Small intestine (tissue), 7 donors: ENCODE results near the gene TGFBR3L. TPM values are rescaled to one million over a fixed set of nuclear protein-coding genes. Genes with fewer than 3 reads are reported as not detected.

Source experiments
- DNase-seq, 2 donors: peaks; one replicate each; pipeline versions ENCODE4 v3.0.0 to v3.0.0-alpha.2; 2013
- FAIRE-seq: peaks from 2 replicates; lab custom pipeline; 2012; peaks lifted over from hg19 to GRCh38; lab: Jason Lieb, UNC
- H3K27ac ChIP-seq, 3 donors: one replicate each; pipeline ENCODE4 v1.5.1; 2013; ENCODE audit warnings: low read length in 2 of 3, mild to moderate bottlenecking in 2 of 3, control low read depth in 1 of 3, inconsistent platforms in 1 of 3, low read depth in 1 of 3, moderate library complexity in 1 of 3
- H3K27me3 ChIP-seq, 3 donors: one replicate each; pipeline ENCODE4 v1.6.1; 2013; ENCODE audit warnings: low read length in 3 of 3, inconsistent platforms in 1 of 3; ENCODE audit not compliant: control insufficient read depth in 3 of 3, insufficient read depth in 3 of 3
- H3K36me3 ChIP-seq, 3 donors: one replicate each; pipeline ENCODE4 v1.6.1; 2013; ENCODE audit warnings: low read length in 3 of 3, inconsistent platforms in 1 of 3, low read depth in 1 of 3, mild to moderate bottlenecking in 1 of 3, moderate library complexity in 1 of 3; ENCODE audit not compliant: control insufficient read depth in 3 of 3, insufficient read depth in 2 of 3
- H3K4me1 ChIP-seq, 3 donors: one replicate each; pipeline ENCODE4 v1.6.1; 2013; ENCODE audit warnings: low read length in 2 of 3, inconsistent platforms in 1 of 3, low read depth in 1 of 3, mild to moderate bottlenecking in 1 of 3, moderate library complexity in 1 of 3; ENCODE audit not compliant: control insufficient read depth in 3 of 3, insufficient read depth in 2 of 3
- H3K4me3 ChIP-seq, 3 donors: one replicate each; pipeline ENCODE4 v1.5.1; 2013; ENCODE audit warnings: low read length in 3 of 3, control low read depth in 1 of 3, inconsistent platforms in 1 of 3, low read depth in 1 of 3, mild to moderate bottlenecking in 1 of 3, moderate library complexity in 1 of 3
- H3K9me3 ChIP-seq, 2 donors: one replicate each; pipeline ENCODE4 v1.6.1; 2013; ENCODE audit warnings: low read depth in 1 of 2, low read length in 1 of 2; ENCODE audit not compliant: control insufficient read depth in 2 of 2, insufficient read depth in 1 of 2
- WGBS, 3 donors: extraction: QIAGEN DNeasy Blood & Tissue Kit; methylation state at CpG; one replicate each; pipeline ENCODE4 v1.1.7; 2013; 5-methylcytosine and 5-hydroxymethylcytosine counted together
- polyA plus RNA-seq, 4 donors: library from polyadenylated mRNA; stranded (reverse) in 3 of 4; unstranded in 1 of 4; fragments of 200-250 nt in 3 of 4; fragments of 120-200 nt in 1 of 4; gene quantifications; one replicate each; pipeline versions ENCODE4 v1.2.1 to v1.2.3, GENCODE V29; 2013
- donor health status: healthy with polysubstance abuse.
- donor health status: control.
- donor health status: control.
- donor health status: Bipolar disorder and iron deficiency.
- donor health status: healthy.

Gene TGFBR3L
- polyA plus RNA-seq, 4 donors, result 0.21 to 1.4 TPM; not detected in 2

GRCh38 chr19:7924241-7924640, 9.6 kb downstream of the TGFBR3L start:
- Histone ChIP-seq H3K36me3 (peaks cover 4 to 52% (median 8%) of the 10 kb centered on the region in 3 donors), H3K4me1 (peaks cover 0 to 30% (median 5%) of the 10 kb centered on the region in 3 donors), H3K27ac (no peak overlapping the region), H3K4me3 (no peak overlapping the region), H3K27me3 (peaks cover 0 to 5% (median 0%) of the 10 kb centered on the region in 3 donors), H3K9me3 (no peaks in the 10 kb centered on the region)
- FAIRE-seq (no peak), DNase-seq (no peak)
- WGBS, 3 donors, result 58 to 80% (median 74%) methylated on average over 11 to 12 of the region's 12 CpGs

- FAIRE-seq, result no peak
- peaks cover 0 to 2% (median 0%) of the 10 kb centered on the region in 3 donors for H3K27me3 ChIP-seq
- H3K27ac ChIP-seq, result no peak overlapping the region
- H3K9me3 ChIP-seq, result no peaks in the 10 kb centered on the region
- no peak for DNase-seq
- peak overlapping the region in 1 of 3 donors; percentile 50 for H3K4me3 ChIP-seq
- peaks cover 4 to 56% (median 8%) of the 10 kb centered on the region in 3 donors for H3K36me3 ChIP-seq
- H3K4me1 ChIP-seq, result peaks cover 0 to 26% (median 5%) of the 10 kb centered on the region in 3 donors
- 47 to 49% (median 49%) methylated on average over 17 to 34 of the region's 34 CpGs for WGBS, 3 donors
Observed at GRCh38 chr19:7924651-7925170, 10.1 kb downstream of the TGFBR3L start.

- FAIRE-seq (no peak), DNase-seq (peak; percentile 36 to 80)
- no peak overlapping the region for H3K27ac ChIP-seq
- peaks cover 0 to 22% (median 5%) of the 10 kb centered on the region in 3 donors for H3K4me1 ChIP-seq
- H3K36me3 ChIP-seq, result peaks cover 4 to 61% (median 8%) of the 10 kb centered on the region in 3 donors
- no peaks in the 10 kb centered on the region for H3K27me3 ChIP-seq
- H3K4me3 ChIP-seq, result peak overlapping the region in 2 of 3 donors; percentile 22 to 50
- H3K9me3 ChIP-seq, result no peaks in the 10 kb centered on the region
- WGBS, 3 donors, result 1% methylated on average over 28 to 98 of the region's 98 CpGs
Observed at GRCh38 chr19:7925171-7925851, 10.7 kb downstream of the TGFBR3L start.

- WGBS, 3 donors, result 10 to 31% (median 30%) methylated on average over 26 to 65 of the region's 65 CpGs
- no peak for FAIRE-seq
Observed at GRCh38 chr19:7926021-7926726, 11.5 kb downstream of the TGFBR3L start, which contains the start of gene CTXN1. Gene CTXN1 (minus strand): TSS chr19:7926135. CDS start chr19:7925538, 597 bp downstream.

GRCh38 chr19:7926727-7927604, 12.3 kb downstream of the TGFBR3L start:
- FAIRE-seq (no peak), DNase-seq (no peak)
- 79 to 90% (median 85%) methylated on average over 32 of the region's 32 CpGs for WGBS, 3 donors
- Histone ChIP-seq H3K4me3 (no peak overlapping the region), H3K9me3 (no peaks in the 10 kb centered on the region), H3K36me3 (peaks cover 8 to 70% (median 9%) of the 10 kb centered on the region in 3 donors), H3K27ac (no peak overlapping the region), H3K27me3 (no peaks in the 10 kb centered on the region), H3K4me1 (peaks cover 0 to 10% (median 0%) of the 10 kb centered on the region in 3 donors)

More at GRCh38 chr19:7926021-7926726, 11.5 kb downstream of the TGFBR3L start, which contains the start of gene CTXN1:
- Histone ChIP-seq H3K27me3 (no peaks in the 10 kb centered on the region), H3K9me3 (no peaks in the 10 kb centered on the region), H3K36me3 (peaks cover 4 to 69% (median 8%) of the 10 kb centered on the region in 3 donors), H3K27ac (no peak within 1 kb of the TSS), H3K4me1 (peaks cover 0 to 18% (median 3%) of the 10 kb centered on the region in 3 donors), H3K4me3 (peak within 1 kb of the TSS; percentile 22 to 50 (median 42))
- peak; percentile 44 to 73 for DNase-seq

- Histone ChIP-seq H3K27ac (no peak overlapping the region), H3K4me1 (peaks cover 0 to 10% (median 0%) of the 10 kb centered on the region in 3 donors), H3K27me3 (no peaks in the 10 kb centered on the region), H3K9me3 (no peaks in the 10 kb centered on the region), H3K4me3 (no peak overlapping the region), H3K36me3 (peaks cover 2 to 70% (median 14%) of the 10 kb centered on the region in 3 donors)
- WGBS, 3 donors, result 91 to 93% (median 93%) methylated on average over 22 to 23 of the region's 23 CpGs
- DNase-seq (no peak), FAIRE-seq (no peak)
Observed at GRCh38 chr19:7927605-7928333, 13.1 kb downstream of the TGFBR3L start.

- no peak for DNase-seq
- Histone ChIP-seq H3K27me3 (no peaks in the 10 kb centered on the region), H3K4me1 (peaks cover 0 to 10% (median 0%) of the 10 kb centered on the region in 3 donors)
Observed at GRCh38 chr19:7928334-7928706, 13.7 kb downstream of the TGFBR3L start.

More at GRCh38 chr19:7928334-7928706, 13.7 kb downstream of the TGFBR3L start:
- H3K4me3 ChIP-seq, result no peak overlapping the region
- H3K9me3 ChIP-seq, result no peaks in the 10 kb centered on the region
- H3K36me3 ChIP-seq, result peaks cover 2 to 70% (median 16%) of the 10 kb centered on the region in 3 donors
- H3K27ac ChIP-seq, result peak overlapping the region in 1 of 3 donors; percentile 31
- FAIRE-seq, result no peak
- 79 to 86% (median 84%) methylated on average over 9 of the region's 9 CpGs for WGBS, 3 donors
